ENCODE results near the gene CDK14. TPM values are rescaled to one million over a fixed set of nuclear protein-coding genes. Genes with fewer than 3 reads are reported as not detected.
A peak's percentile ranks its signal among the peaks of the same experiment; 100 is the strongest.

CDK14 gene
- total and polyA plus RNA-seq, 2 donors (not counting 3 experiments of a cell fraction or from before 2014, with no cell fraction given), result 5.5 to 34.2 TPM

DNA sequence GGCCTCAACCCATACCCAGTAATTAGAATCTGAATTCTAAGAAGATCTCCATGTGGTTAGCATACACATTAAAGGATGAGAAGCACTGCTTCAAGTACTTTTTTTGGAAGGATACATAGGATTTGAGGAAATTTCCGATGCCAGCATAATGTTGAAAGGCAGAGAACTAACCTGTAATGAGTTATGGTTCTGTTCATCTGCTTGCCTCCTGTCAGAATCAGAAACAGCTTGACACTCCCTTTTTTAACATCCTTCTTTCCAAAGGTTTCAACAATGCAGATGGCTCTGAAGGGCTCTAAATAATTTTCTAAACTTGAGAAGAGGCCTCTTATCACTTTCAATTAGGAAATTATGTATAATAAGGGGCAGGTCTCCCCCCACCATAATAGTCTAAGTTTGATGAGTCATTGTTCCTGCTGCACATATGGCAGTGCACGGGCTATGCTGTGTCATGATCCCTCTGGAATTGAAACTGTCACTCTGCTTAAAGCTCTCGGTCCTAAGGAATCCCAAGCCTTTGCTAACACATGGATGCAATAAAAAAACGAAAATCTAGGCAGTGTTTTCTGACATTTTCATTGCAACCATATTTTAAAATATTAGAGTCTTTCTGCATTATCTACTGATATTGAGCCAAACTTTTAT lies 376.9 kb downstream of the CDK14 start:
- BruUV-seq (replicated peaks), result no TSS peak
- no peaks in the 10 kb centered on the region for H3K27me3 ChIP-seq (ENCODE audit: control insufficient read depth in 2 of 2, insufficient read depth in 2 of 2, low read length in 2 of 2)
- dilution Hi-C loops (cut with MboI; ENCODE audit: extremely low pct_ligation_motif_present, low sequenced_read_pairs), result no loop called here
- H3K9me3 ChIP-seq (replicated peaks; ENCODE audit: control insufficient read depth, insufficient read depth, low read length), result no peaks in the 10 kb centered on the region
- H3K4me2 ChIP-seq (ENCODE audit: insufficient read depth, low read length), result no peak overlapping the region
- POLR2A ChIA-PET, result no interaction called here
- intact Hi-C loops (cut with micrococcal nuclease), result no loop called here
- H3K27ac ChIP-seq (ENCODE audit: insufficient read depth, low read depth, low read length), result no peak overlapping the region
- H3K4me3 ChIP-seq (replicated peaks in 1 of 3; ENCODE audit: insufficient read depth in 1 of 3, low read depth in 1 of 3, low read length in 3 of 3), result no peak overlapping the region
- CTCF ChIA-PET, result interaction anchor here (0.7 to 1.0 kb wide), 2 partner anchors 13 to 14 kb away, joined by 3 read pairs; no protein-coding TSS in a partner anchor
- no peaks in the 10 kb centered on the region for H4K20me1 ChIP-seq (replicated peaks; ENCODE audit: control insufficient read depth, extremely low read depth, insufficient read depth, low read length)
- no peaks in the 10 kb centered on the region for H3K79me2 ChIP-seq (ENCODE audit: control insufficient read depth, insufficient read depth, low read length)
- FAIRE-seq (no peak), DNase-seq (ENCODE audit: low read depth, low spot score) (no peak)
- no peaks in the 10 kb centered on the region for H3K4me1 ChIP-seq (ENCODE audit: control insufficient read depth, extremely low read depth, insufficient read depth, low read length)
- TF ChIP-seq, protein P1, sequence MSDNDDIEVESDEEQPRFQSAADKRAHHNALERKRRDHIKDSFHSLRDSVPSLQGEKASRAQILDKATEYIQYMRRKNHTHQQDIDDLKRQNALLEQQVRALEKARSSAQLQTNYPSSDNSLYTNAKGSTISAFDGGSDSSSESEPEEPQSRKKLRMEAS (IDR thresholded peaks at IDR 0.05; ENCODE audit: insufficient read depth, insufficient read length), result no peak
- TF ChIP-seq FOS (IDR thresholded peaks at IDR 0.05; ENCODE audit: borderline replicate concordance, insufficient read depth, low read length), result peak; percentile 5
- no peak overlapping the region for H3K9ac ChIP-seq (replicated peaks; ENCODE audit: extremely low read depth, insufficient read depth, low read length)
- H2AFZ ChIP-seq (ENCODE audit: low read depth, low read length), result no peak overlapping the region
- no peaks in the 10 kb centered on the region for H3K9me1 ChIP-seq (replicated peaks; ENCODE audit: control insufficient read depth, extremely low read depth, insufficient read depth, low read length)
- H3K36me3 ChIP-seq (ENCODE audit: control insufficient read depth in 2 of 2, extremely low read depth in 1 of 2, insufficient read depth in 2 of 2, low read length in 2 of 2), result no peaks in the 10 kb centered on the region

- no peaks in the 10 kb centered on the region for H3K36me3 ChIP-seq (ENCODE audit: control insufficient read depth in 2 of 2, extremely low read depth in 1 of 2, insufficient read depth in 2 of 2, low read length in 2 of 2)
- no peak for FAIRE-seq
Measured at GRCh38 chr7:90977056-90977455, 380.9 kb downstream of the CDK14 start.

More at GRCh38 chr7:90977056-90977455, 380.9 kb downstream of the CDK14 start:
- no peaks in the 10 kb centered on the region for H3K9me1 ChIP-seq (replicated peaks; ENCODE audit: control insufficient read depth, extremely low read depth, insufficient read depth, low read length)
- H3K4me3 ChIP-seq (replicated peaks in 1 of 3; ENCODE audit: insufficient read depth in 1 of 3, low read depth in 1 of 3, low read length in 3 of 3), result no peak overlapping the region
- ChIA-PET CTCF (no interaction called here), POLR2A (no interaction called here)
- no peak overlapping the region for H2AFZ ChIP-seq (ENCODE audit: low read depth, low read length)
- H4K20me1 ChIP-seq (replicated peaks; ENCODE audit: control insufficient read depth, extremely low read depth, insufficient read depth, low read length), result no peaks in the 10 kb centered on the region
- no peak overlapping the region for H3K27ac ChIP-seq (ENCODE audit: insufficient read depth, low read depth, low read length)
- dilution Hi-C loops (cut with MboI; ENCODE audit: extremely low pct_ligation_motif_present, low sequenced_read_pairs), result no loop called here
- no peak for DNase-seq (ENCODE audit: low read depth, low spot score)
- H3K4me2 ChIP-seq (ENCODE audit: insufficient read depth, low read length), result no peak overlapping the region
- no peaks in the 10 kb centered on the region for H3K4me1 ChIP-seq (ENCODE audit: control insufficient read depth, extremely low read depth, insufficient read depth, low read length)
- BruUV-seq (replicated peaks), result no TSS peak
- no peaks in the 10 kb centered on the region for H3K27me3 ChIP-seq (ENCODE audit: control insufficient read depth in 2 of 2, insufficient read depth in 2 of 2, low read length in 2 of 2)
- intact Hi-C loops (cut with micrococcal nuclease), result no loop called here
- no peak overlapping the region for H3K9ac ChIP-seq (replicated peaks; ENCODE audit: extremely low read depth, insufficient read depth, low read length)
- H3K79me2 ChIP-seq (ENCODE audit: control insufficient read depth, insufficient read depth, low read length), result no peaks in the 10 kb centered on the region
- H3K9me3 ChIP-seq (replicated peaks; ENCODE audit: control insufficient read depth, insufficient read depth, low read length), result no peaks in the 10 kb centered on the region
- TF ChIP-seq MYC (IDR thresholded peaks at IDR 0.05; ENCODE audit: low read depth, low read length) (no peak), EZH2 (IDR thresholded peaks at IDR 0.05; ENCODE audit: borderline replicate concordance, low read depth, low read length, severe bottlenecking) (no peak), POLR2A (IDR thresholded peaks at IDR 0.05; ENCODE audit: low read depth, low read length) (no peak), POLR2AphosphoS5 (IDR thresholded peaks at IDR 0.05; ENCODE audit: insufficient read depth, low read depth, low read length) (no peak), GATA2 (IDR thresholded peaks at IDR 0.05; ENCODE audit: insufficient read depth, insufficient read length, low read depth, low read length) (no peak), JUN (IDR thresholded peaks at IDR 0.05; ENCODE audit: borderline replicate concordance, insufficient read depth, insufficient read length, low read depth) (no peak), FOS (IDR thresholded peaks at IDR 0.05; ENCODE audit: borderline replicate concordance, insufficient read depth, low read length) (no peak), CTCF (IDR thresholded peaks at IDR 0.05; ENCODE audit: extremely low read depth in 1 of 2, insufficient read depth in 1 of 2, low read depth in 1 of 2, low read length in 2 of 2) (no peak)
